Caki2 (cell line): ENCODE measurements around the gene ADD3. TPM values are rescaled to one million over a fixed set of nuclear protein-coding genes. Genes with fewer than 3 reads are reported as not detected.

Source experiments
- DNase-seq: peaks from one replicate; pipeline ENCODE4 v3.0.0-alpha.2; 2015; ENCODE audit warnings: low read depth
- in situ Hi-C: cut with HindIII; loops from 2 replicates; pipeline ENCODE4 v1.10.0; 2016; ENCODE audit warnings: low sequenced_read_pairs, low pct_unique_long_range_greater_than_20kb, mixed read lengths
- total RNA-seq: library from RNA; depleted of rRNA; stranded (reverse); fragments of >200 nt; shearing (Covaris generic); gene quantifications from 2 replicates; pipeline ENCODE4 v1.2.3, GENCODE V29; 2014; ENCODE audit warnings: low replicate concordance; rRNA removed

The ADD3 gene, protein sequence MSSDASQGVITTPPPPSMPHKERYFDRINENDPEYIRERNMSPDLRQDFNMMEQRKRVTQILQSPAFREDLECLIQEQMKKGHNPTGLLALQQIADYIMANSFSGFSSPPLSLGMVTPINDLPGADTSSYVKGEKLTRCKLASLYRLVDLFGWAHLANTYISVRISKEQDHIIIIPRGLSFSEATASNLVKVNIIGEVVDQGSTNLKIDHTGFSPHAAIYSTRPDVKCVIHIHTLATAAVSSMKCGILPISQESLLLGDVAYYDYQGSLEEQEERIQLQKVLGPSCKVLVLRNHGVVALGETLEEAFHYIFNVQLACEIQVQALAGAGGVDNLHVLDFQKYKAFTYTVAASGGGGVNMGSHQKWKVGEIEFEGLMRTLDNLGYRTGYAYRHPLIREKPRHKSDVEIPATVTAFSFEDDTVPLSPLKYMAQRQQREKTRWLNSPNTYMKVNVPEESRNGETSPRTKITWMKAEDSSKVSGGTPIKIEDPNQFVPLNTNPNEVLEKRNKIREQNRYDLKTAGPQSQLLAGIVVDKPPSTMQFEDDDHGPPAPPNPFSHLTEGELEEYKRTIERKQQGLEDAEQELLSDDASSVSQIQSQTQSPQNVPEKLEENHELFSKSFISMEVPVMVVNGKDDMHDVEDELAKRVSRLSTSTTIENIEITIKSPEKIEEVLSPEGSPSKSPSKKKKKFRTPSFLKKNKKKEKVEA
- 110 and 342 TPM in 2 replicates for total RNA-seq

DNA sequence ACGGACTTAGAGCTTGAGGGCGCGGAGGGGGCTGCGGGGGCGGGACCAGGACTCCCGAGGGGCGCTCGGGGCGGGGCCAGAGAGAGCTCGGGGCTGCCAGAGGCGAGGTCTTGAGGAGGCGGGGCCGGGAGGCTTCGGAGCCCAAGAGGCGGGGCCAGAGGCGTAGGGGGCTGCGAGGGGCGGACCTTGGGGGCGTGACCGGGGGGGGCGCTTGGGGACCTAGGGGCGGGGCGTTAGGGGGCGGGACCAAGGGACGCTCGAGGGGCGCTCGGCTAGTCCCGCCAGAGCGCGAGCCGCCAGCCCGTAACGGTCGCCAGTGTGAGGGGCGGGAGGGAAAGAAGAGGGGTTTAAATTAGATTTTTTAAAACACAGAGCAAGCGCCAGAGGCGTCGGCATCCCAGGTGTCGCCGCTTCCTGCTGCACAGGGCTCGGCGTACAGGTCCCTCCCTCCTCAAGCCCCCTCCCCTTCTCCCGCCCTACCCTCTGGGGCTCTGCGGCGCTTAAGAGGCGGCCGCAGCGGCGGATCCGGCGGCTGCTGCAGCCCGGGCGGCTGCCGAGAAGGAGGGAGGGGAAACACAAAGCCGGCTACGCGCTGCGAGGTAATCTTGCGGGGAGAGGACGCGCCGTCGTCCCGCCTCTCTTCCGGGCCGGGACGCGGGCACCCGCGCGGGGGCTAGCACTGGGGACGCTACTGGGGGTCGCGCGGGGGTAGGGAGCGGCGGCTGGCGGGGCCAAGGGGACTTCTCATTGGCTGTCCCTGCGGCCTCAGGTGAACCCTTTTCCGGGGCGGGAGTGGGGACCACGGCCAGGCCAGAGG is at the start of gene ADD3:
ADD3 (plus strand) TSS at position 284 of the 817 bp plus-strand sequence. CDS start 92,670 bp downstream, outside the sequence.
- in situ Hi-C loops: no loop called here

DNA sequence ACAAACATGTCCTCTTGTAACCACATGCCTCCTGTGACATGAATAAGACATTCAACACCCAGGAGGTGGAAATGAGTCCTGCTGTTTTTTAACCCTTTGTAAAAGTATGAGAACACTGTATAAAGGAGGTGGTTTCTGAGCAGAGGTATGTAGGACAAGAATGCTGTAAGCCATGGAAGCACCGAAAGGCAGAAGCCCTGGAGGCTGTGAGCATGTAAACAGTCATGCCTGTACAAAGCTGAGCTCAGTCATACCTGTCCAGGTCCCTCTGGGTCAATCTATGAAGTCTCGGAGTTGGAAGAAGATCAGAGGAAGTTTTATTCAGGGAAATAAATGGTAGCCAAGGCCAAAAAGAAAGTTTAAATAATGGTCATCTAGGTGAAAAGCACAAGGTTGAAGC is 49.7 kb upstream of the ADD3 start:
- DNase-seq: no peak
- in situ Hi-C loops: no loop called here

More for the DNA sequence above, at the start of gene ADD3:
- peak; percentile 84 for DNase-seq

DNA sequence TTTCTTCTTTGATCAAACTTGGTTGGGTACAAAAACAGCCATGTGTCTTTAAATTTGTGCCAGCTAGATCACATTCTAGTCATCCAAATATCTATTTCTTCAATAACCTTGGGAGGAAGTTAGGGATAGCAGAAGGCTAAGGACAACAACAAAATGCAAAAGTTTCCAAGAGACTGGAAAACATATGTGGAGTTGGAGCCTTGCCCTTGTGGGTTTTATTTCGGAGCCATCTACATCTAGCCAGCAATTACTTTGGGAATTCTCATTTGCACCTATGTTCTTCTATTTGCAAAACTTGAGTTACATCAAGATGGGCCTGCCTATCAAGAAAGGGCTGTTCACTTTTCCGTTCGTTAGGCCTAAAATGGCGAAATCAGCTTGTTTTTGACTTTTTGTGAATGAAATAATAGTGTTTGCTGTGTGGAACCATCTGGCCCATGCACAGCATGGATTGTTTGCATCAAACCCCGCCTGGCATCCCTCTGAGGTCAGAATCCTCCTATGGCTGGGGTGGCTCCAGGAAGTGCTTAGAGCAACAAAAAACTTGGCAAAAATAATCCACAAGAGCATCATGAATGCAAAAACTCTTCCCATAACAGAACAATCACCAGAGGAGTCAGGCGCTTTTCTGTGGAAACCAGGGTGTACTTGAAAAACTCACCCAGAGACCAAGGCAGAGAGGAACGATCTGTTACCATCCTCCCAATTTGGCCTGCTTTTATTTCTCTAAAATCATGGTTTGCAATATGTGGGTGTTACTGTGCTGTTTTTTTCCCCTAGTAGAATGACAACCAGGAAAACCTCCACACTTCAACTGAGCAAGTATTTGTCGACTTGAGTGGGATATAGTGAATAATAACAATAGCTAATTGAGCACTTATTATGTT is 48.3 kb upstream of the ADD3 start:
- no peak for DNase-seq
- in situ Hi-C loops: no loop called here

DNA sequence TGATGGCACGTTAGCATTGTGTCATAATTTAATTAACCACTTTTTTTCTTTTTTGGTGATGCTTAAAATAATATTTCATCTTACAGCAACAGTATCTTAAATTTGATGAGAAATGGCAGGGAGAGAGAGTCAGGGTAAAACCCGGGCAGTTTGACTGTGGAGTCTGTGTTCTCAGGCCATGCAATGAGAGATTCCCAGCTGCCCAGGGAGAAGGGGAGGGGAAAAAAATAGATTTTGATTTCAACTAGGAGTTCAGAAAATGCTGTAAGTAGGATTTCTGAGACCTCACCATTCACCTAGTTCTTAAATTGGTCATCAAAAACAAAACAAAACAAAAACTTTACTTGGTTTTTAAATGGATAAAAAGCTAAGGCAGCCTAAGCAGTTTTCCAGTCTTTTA is 47.1 kb upstream of the ADD3 start:
- DNase-seq: no peak
- in situ Hi-C loops: no loop called here

DNA sequence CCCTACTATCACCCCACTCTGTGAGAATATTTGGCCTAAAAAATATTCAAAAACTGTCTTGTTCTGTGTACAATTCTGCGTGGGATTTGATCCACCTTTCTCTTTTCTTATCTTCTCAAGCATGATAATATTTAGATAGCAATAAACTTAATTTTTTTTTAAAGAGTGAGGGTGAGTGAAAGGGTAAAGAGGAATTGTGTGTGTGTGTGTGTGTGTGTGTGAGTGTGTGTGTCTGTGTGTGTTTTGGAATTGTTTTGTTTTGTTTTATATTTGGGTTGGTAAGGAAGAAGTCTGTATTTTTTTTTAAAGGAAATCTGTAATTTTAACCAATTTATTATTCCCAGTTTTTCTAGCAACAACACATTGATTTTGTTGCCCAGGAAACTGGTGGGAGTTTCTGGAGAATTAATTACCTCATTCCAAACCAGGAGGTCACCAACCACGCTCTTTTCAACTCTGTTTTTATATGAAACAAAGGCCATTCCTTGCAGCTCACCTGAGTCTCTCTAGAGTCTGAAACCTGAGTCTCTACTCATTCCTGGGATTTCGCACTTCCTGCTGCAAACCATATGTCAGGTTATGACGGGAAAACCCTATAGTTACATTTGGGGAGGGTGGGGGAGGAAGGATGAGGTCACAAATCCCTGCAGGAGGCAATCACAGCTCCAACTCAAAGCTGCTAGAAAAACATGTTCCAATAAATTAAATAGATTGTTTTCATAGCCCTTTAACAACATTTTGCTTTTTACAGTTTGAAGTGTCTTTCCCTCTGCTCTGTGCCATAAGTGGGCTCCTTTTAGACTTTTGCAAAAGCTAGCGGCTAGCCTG is 46.4 kb upstream of the ADD3 start:
- DNase-seq: no peak
- in situ Hi-C loops: no loop called here

DNA sequence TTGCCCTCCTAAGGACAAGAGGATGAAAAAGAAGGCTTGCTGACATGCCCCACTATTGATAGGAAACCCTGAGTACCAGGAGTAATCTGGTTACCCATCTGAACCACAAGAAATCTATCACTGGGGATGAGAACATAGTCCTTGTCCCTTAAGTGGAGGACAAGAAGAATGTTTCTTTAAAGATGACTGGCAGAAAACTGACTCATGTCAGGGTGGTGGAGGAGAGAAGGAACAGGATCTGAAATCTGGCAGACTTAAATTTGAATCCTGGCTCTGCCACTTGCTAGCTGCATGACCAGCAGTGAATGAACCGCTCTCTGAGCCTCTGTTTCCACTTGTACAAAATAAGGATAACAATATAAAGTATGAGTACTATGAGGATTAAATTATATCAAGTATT is 45.5 kb upstream of the ADD3 start:
- in situ Hi-C loops: no loop called here
- DNase-seq: no peak

DNA sequence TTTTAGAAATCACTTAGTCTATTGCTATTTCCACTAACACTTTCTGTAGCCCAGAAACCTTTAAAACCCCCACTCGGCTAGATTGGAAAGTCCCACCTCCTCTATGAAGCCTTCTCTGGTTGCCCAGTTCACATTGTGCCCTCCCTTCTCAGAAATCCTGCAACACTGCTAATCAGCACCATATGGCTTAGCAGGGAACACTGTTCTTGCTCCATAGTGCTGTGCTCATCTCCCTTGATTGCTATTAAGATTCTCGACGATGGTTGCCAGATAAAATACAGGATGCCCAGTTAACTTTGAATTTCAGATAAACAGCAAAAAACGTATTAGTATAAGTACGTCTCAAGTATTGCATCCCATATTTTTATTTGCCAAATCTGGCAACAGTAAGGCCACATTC is 44.3 kb upstream of the ADD3 start:
- no peak for DNase-seq
- in situ Hi-C loops: no loop called here

DNA sequence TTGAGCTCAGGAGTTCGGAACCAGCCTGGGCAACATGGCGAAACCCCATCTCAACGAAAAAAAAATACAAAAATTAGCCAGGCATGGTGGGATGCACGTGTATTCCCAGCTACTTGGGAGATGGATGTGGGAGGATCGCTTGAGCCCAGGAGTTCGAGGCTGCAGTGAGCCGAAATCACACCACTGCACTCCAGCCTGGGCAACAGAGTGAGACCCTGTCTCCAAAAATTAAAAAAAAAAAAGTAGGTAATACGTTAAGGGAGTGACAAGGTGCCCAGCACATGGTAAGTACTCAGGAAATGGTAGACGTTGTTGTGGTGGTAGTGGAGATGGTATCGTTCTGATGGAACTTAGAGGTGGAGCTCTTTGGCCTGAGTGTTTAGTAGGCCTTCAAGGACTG is 43.5 kb upstream of the ADD3 start:
- no peak for DNase-seq
- in situ Hi-C loops: no loop called here

DNA sequence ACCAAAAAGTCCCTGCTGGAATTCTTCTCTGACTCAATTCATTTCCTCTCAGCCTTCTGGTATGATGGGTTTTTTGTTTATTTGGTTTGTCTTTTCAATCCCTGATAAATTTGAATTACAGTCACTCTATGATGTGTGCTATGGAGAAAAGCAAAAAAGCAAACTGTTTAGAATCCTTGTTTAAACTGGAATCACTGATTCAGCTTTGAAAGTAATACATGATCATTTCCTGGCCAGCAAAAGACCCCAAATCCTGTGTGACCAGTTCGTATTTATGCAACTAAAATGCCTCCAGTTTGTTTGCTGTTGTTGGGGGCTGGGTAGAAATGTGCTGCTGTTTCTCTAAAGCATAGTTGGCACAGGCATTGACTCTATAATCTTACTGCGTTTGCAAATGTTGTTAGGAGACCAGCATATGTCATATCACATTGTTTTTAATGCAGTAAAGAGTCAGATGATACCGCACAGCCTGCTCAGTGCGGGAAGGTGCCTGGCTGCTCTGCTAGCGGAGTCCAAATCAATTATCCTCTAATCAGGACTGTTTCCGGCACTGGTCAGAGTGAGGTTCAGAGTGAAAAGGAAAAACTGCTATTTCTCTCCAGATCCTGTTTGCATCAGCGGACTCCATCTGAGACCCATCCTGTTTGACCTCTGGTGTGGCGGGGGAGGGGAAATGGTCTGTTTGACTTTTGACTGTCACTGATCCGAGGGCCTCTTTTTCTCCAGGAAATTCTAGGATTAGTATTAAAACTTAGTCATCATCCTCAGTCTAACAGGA is 40.6 kb upstream of the ADD3 start:
- in situ Hi-C loops: no loop called here
- DNase-seq: no peak

DNA sequence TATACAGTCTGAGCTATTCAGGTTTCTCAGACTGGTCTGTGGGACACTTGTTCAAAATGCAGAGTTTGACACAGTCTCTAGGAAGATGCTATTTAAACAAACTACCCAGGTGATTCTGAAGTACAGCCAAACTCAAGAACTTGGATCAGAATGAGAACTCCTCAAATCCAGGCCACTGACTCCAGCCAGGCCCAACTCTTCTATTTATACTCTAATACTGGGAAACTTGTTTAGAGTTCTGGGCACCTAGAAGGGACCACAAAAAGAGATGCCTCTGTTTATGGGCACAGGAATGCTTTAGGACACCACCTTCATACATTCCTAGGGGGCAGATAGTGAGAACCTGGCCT is 40.1 kb upstream of the ADD3 start:
- DNase-seq: no peak
- in situ Hi-C loops: no loop called here

DNA sequence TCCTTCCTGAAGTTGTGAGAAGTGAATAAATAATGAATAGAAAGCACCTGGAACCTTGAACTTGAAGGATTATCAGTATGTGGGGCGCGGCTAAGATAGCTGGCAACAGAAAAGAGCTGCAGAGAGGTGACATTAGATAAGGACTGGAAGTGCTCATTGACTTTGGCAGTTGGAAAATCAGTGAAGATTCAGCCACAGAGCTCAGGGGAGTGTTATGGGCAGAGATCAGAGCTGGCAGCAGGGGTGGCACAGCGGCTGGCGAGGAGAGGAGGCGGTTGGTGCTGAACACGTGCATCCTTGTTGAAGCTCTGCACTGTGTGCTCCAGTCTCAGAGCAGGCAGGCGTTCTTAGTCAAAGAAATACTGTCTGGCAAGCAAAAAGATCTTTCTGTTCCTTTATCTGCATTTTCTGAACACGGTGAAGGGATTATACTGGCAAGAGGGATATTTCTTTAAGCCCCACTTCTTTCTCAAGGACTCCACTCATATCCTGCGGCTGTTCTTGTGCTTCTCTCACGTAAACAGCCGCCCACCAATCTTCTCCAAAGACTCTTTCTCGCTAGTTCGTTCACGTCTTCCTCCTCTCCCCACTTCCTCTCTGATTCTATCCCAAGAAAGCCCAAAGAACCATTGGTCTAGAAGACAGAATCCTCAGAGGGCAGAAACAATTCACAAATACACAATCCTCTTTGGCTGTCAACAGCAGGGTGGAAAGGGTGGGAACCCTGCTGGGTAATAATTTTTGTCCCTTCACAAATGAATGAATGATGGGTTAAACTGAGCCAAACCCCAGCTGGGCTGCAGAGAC is 38.6 kb upstream of the ADD3 start:
- DNase-seq: no peak
- in situ Hi-C loops: no loop called here

DNA sequence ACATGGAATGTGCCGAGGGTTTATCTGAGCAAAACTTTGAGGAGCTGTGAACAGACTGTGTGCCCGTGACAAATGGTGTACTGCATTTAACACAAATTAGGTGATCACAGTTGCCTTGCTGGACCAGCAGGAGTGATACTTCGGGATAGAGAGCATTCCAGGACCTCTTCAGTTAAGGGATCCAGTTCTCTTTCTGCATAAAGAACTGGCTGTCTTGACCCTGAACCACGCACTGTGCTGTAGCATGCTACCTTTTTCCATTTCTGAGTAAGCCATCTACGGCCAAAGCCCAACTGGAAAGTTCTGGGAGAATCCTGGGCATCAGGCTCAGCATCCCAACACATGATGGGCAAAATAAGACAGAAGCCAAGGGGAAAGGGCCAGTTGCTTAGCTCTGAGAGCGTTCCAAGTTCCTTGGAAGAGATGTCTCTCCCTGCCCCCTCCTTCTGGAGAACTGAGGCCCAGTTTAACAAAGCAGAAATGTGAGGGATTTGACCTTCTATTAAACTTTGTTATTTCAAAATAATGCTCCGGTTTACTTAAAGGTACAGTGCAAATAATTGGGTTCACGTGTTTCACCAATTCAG is 37.9 kb upstream of the ADD3 start:
- DNase-seq: no peak
- in situ Hi-C loops: no loop called here

DNA sequence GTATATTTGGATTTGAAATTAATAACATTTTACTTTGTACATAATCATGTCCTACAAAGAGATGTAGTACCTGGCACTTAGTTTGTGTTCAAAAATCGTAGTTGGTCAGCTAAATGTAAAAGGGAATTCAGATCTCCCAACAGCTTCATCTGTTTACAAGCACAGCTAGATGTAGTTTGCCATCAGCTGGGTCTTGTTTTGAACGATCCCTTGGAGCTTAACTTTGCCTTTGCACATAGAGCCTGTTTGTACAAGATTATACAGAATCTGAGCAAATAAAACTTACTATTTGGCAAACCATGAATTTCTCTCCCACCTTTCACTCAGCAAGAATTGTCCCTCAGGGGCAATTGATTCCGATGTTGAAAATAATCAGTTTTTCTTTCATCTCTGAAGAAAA is 36.1 kb upstream of the ADD3 start:
- no peak for DNase-seq
- in situ Hi-C loops: no loop called here

DNA sequence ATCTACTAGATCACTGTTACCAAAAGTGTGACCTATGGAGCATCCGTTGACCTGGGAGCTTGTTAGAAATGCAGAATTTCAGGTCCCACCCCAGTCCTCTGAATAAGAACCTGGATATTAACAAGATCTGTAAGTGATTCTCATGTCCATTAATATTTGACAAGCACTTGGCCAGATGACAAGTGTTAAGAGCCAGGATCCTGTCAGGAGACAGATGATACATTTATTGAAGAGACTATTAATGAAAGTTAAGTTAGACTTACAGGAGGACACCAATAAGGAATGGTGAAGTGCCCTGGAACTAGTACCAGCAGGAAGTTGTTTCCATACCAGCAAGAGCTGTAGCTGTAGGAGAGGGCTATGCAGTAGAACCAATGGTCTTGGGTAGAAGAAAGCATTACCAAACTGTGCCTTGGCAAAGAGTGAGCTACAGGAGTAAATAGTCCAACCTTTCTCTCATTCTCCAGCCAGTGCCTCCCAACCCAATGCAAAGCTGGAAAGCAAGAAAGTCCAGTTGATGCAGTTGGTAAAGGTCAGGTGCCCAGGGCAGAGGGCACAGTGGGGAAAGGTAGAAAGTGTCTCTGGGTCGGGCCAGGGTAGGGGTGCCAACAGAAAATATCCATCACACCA is 35.3 kb upstream of the ADD3 start:
- in situ Hi-C loops: no loop called here
- no peak for DNase-seq

DNA sequence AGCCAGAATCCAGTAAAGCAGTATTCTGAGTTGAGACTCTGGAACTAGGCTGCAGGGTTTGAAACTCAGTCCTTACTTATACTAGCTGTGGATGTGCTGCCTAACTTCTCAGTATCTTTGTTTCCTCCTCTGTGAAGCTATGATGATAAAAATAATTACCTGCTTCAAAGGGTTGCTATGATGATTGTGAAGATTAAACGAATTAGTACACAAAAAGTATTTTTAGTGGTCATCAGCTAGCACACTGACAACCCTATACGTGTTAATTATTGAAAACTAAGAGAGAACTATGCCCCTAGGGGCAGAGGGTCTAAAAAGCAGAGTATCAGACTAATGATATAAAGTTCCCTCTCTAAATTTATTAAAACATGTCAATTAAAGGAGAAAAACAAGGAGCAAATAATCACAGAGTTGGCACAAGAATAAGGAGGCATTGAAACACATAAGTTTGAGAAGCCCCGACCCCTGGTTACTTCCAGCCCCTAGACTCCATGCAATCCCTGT is 34.4 kb upstream of the ADD3 start:
- DNase-seq: no peak
- in situ Hi-C loops: no loop called here
